Vagina (tissue), 2 donors: ENCODE data around the gene ATP4B. TPM values are rescaled to one million over a fixed set of nuclear protein-coding genes. Genes with fewer than 3 reads are reported as not detected.

Experiments
- DNase-seq, 2 donors: peaks; one replicate each; pipeline ENCODE4 v3.0.0-alpha.2; 2017; ENCODE audit errors: extremely low spot score in 2 of 2
- H3K27ac ChIP-seq: fragments of 200-600 bp; sonication (generic); one replicate; pipeline ENCODE4 v1.5.1; 2019
- H3K27me3 ChIP-seq: fragments of 200-600 bp; sonication (generic); one replicate; pipeline ENCODE4 v1.5.1; 2019
- H3K36me3 ChIP-seq, 2 donors: fragments of 200-600 bp; sonication (generic); one replicate each; pipeline ENCODE4 v1.5.1; 2017 to 2019
- H3K4me1 ChIP-seq: fragments of 200-600 bp; sonication (generic); one replicate; pipeline ENCODE4 v1.5.1; 2019
- H3K4me3 ChIP-seq, 2 donors: fragments of 200-600 bp; sonication (generic); 1 replicate in 1 of 2; 2 replicates in 1 of 2; pipeline ENCODE4 v1.5.1; 2016 to 2019
- H3K9me3 ChIP-seq: fragments of 200-600 bp; sonication (generic); one replicate; pipeline ENCODE4 v1.5.1; 2019
- CTCF ChIP-seq, 3 experiments: fragments of 450-650 bp in 2 of 3; fragments of 200-600 bp in 1 of 3; sonication (generic) in 1 of 3; IDR thresholded peaks; one replicate each; pipeline ENCODE4 v1.5.1; 2017 to 2019; ENCODE audit warnings: antibody characterized with exemption in 3 of 3, mild to moderate bottlenecking in 2 of 3, moderate library complexity in 2 of 3
- POLR2A ChIP-seq, 2 donors: fragments of 450-650 bp; IDR thresholded peaks; one replicate each; pipeline ENCODE4 v1.6.1; 2017; ENCODE audit warnings: antibody characterized with exemption in 2 of 2, mild to moderate bottlenecking in 2 of 2, moderate library complexity in 2 of 2
- POLR2AphosphoS5 ChIP-seq, 2 donors: sonication (generic); formaldehyde crosslinking; IDR thresholded peaks; one replicate each; pipeline ENCODE4 v1.9.0; 2017; ENCODE audit warnings: antibody characterized with exemption in 2 of 2, mild to moderate bottlenecking in 2 of 2, low read depth in 1 of 2; ENCODE audit not compliant: insufficient read depth in 1 of 2
- intact Hi-C: fragments of 100-400 bp; cut with DNase I; formaldehyde crosslinking; loops from one replicate; pipeline ENCODE4 v1.15.1; 2023
- total RNA-seq: library from RNA; depleted of rRNA; stranded (reverse); fragments of >200 nt; gene quantifications from one replicate; pipeline ENCODE4 v1.2.3, GENCODE V29; 2016

ATP4B gene
- total RNA-seq, 1 donor from 2014 or later, result not detected

GRCh38 chr13:113661509-113661908 is 3.5 kb upstream of the ATP4B start:
- H3K4me1 ChIP-seq, result no peaks in the 10 kb centered on the region
- intact Hi-C loops, result no loop called here

GRCh38 chr13:113660066-113660465 is 2.1 kb upstream of the ATP4B start:
- no peaks in the 10 kb centered on the region for H3K9me3 ChIP-seq
- intact Hi-C loops, result no loop called here
- no peaks in the 10 kb centered on the region for H3K36me3 ChIP-seq
- H3K4me3 ChIP-seq, result no peak overlapping the region
- no peaks in the 10 kb centered on the region for H3K27me3 ChIP-seq
- no peak overlapping the region for H3K27ac ChIP-seq
- DNase-seq, result no peak
- TF ChIP-seq CTCF (IDR thresholded peaks at IDR 0.05) (no peak), POLR2AphosphoS5 (IDR thresholded peaks at IDR 0.05; ENCODE audit: insufficient read depth in 1 of 2, low read depth in 1 of 2) (no peak), POLR2A (IDR thresholded peaks at IDR 0.05) (no peak)
- no peaks in the 10 kb centered on the region for H3K4me1 ChIP-seq

More at GRCh38 chr13:113661509-113661908, 3.5 kb upstream of the ATP4B start:
- no peak for TF ChIP-seq POLR2A (IDR thresholded peaks at IDR 0.05)
- TF ChIP-seq CTCF (IDR thresholded peaks at IDR 0.05), result no peak
- TF ChIP-seq POLR2AphosphoS5 (IDR thresholded peaks at IDR 0.05; ENCODE audit: insufficient read depth in 1 of 2, low read depth in 1 of 2), result no peak
- DNase-seq, result no peak
- Histone ChIP-seq H3K9me3 (no peaks in the 10 kb centered on the region), H3K27ac (no peak overlapping the region), H3K4me3 (no peak overlapping the region), H3K27me3 (no peaks in the 10 kb centered on the region), H3K36me3 (no peaks in the 10 kb centered on the region)

GRCh38 chr13:113659337-113659736 is 1.3 kb upstream of the ATP4B start:
- H3K27ac ChIP-seq, result no peak overlapping the region
- no peaks in the 10 kb centered on the region for H3K9me3 ChIP-seq
- no peaks in the 10 kb centered on the region for H3K36me3 ChIP-seq
- TF ChIP-seq POLR2AphosphoS5 (IDR thresholded peaks at IDR 0.05; ENCODE audit: insufficient read depth in 1 of 2, low read depth in 1 of 2) (no peak), POLR2A (IDR thresholded peaks at IDR 0.05) (no peak)
- H3K4me3 ChIP-seq, result no peak overlapping the region
- intact Hi-C loops, result no loop called here
- H3K27me3 ChIP-seq, result no peaks in the 10 kb centered on the region
- no peak for DNase-seq
- H3K4me1 ChIP-seq, result no peaks in the 10 kb centered on the region

GRCh38 chr13:113658836-113659235 is 838 bp upstream of the ATP4B start:
- Histone ChIP-seq H3K4me3 (no peak overlapping the region), H3K27me3 (no peaks in the 10 kb centered on the region), H3K36me3 (no peaks in the 10 kb centered on the region), H3K4me1 (no peaks in the 10 kb centered on the region), H3K9me3 (no peaks in the 10 kb centered on the region), H3K27ac (no peak overlapping the region)
- TF ChIP-seq POLR2AphosphoS5 (IDR thresholded peaks at IDR 0.05; ENCODE audit: insufficient read depth in 1 of 2, low read depth in 1 of 2), result no peak
- TF ChIP-seq POLR2A (IDR thresholded peaks at IDR 0.05), result no peak
- no peak for TF ChIP-seq CTCF (IDR thresholded peaks at IDR 0.05)
- no peak for DNase-seq
- intact Hi-C loops, result no loop called here

- no peak for DNase-seq
- H3K36me3 ChIP-seq, result no peaks in the 10 kb centered on the region
- no peaks in the 10 kb centered on the region for H3K4me1 ChIP-seq
- no peak overlapping the region for H3K27ac ChIP-seq
- H3K4me3 ChIP-seq, result no peak overlapping the region
- no peaks in the 10 kb centered on the region for H3K27me3 ChIP-seq
- intact Hi-C loops, result no loop called here
- TF ChIP-seq POLR2AphosphoS5 (IDR thresholded peaks at IDR 0.05; ENCODE audit: insufficient read depth in 1 of 2, low read depth in 1 of 2) (no peak), CTCF (IDR thresholded peaks at IDR 0.05) (no peak), POLR2A (IDR thresholded peaks at IDR 0.05) (no peak)
- H3K9me3 ChIP-seq, result no peaks in the 10 kb centered on the region
Measured at GRCh38 chr13:113656831-113657671, 947 bp downstream of the ATP4B start.
